Uterus (tissue), 4 donors: Measurements from ENCODE around the gene DIAPH3. TPM values are rescaled to one million over a fixed set of nuclear protein-coding genes. Genes with fewer than 3 reads are reported as not detected.

Experiments used
- DNase-seq, 2 donors: peaks; one replicate each; pipeline ENCODE4 v3.0.0-alpha.2; 2019 to 2020
- H3K27ac ChIP-seq, 2 donors: fragments of 200-600 bp; sonication (generic); 1 replicate in 1 of 2; 2 replicates in 1 of 2; pipeline ENCODE4 v1.5.1; 2016 to 2018
- H3K27me3 ChIP-seq, 2 donors: fragments of 200-600 bp; sonication (generic); one replicate each; pipeline ENCODE4 v1.5.1; 2018 to 2019; ENCODE audit warnings: control low read depth in 1 of 2
- H3K36me3 ChIP-seq, 2 donors: fragments of 200-600 bp; sonication (generic); one replicate each; pipeline ENCODE4 v1.5.1; 2019; ENCODE audit warnings: control low read depth in 1 of 2
- H3K4me1 ChIP-seq, 2 donors: fragments of 200-600 bp; sonication (generic); one replicate each; pipeline ENCODE4 v1.5.1; 2018 to 2019; ENCODE audit warnings: control low read depth in 1 of 2
- H3K4me3 ChIP-seq, 2 donors: fragments of 200-600 bp; sonication (generic); 1 replicate in 1 of 2; 2 replicates in 1 of 2; pipeline ENCODE4 v1.5.1; 2018 to 2019; ENCODE audit warnings: mild to moderate bottlenecking in 1 of 2
- H3K9me3 ChIP-seq, 2 donors: fragments of 200-600 bp; sonication (generic); one replicate each; pipeline ENCODE4 v1.5.1; 2019; ENCODE audit warnings: control low read depth in 1 of 2
- CTCF ChIP-seq, 4 experiments: fragments of 200-600 bp in 2 of 4; fragments of 450-650 bp in 2 of 4; sonication (generic) in 2 of 4; IDR thresholded peaks; one replicate each; pipeline ENCODE4 v1.5.1; 2016 to 2019; ENCODE audit warnings: antibody characterized with exemption in 4 of 4, mild to moderate bottlenecking in 2 of 4, moderate library complexity in 1 of 4
- POLR2A ChIP-seq, 2 donors: fragments of 450-650 bp; IDR thresholded peaks; one replicate each; pipeline ENCODE4 v1.6.1; 2016; ENCODE audit warnings: antibody characterized with exemption in 2 of 2, mild to moderate bottlenecking in 1 of 2, moderate library complexity in 1 of 2
- intact Hi-C: fragments of 100-400 bp; cut with DNase I; formaldehyde crosslinking; loops from one replicate; pipeline ENCODE4 v1.15.1; 2023; ENCODE audit warnings: low total_unique reads
- total RNA-seq, 4 donors: library from RNA; depleted of rRNA in 3 of 4; stranded (reverse); fragments of >200 nt in 3 of 4; gene quantifications; one replicate each; pipeline versions ENCODE4 v1.1.0 to v1.2.4, GENCODE V29; 2014 to 2023
- donor health status: DM: yes; HTN: yes; CAD: no.

Gene DIAPH3
- total RNA-seq, 4 donors from 2014 or later: 11.4 TPM; not detected in 3

- TF ChIP-seq POLR2A (IDR thresholded peaks at IDR 0.05) (no peak), CTCF (IDR thresholded peaks at IDR 0.05) (no peak)
- Histone ChIP-seq H3K36me3 (no peaks in the 10 kb centered on the region), H3K9me3 (no peaks in the 10 kb centered on the region), H3K27me3 (no peaks in the 10 kb centered on the region), H3K4me1 (no peaks in the 10 kb centered on the region), H3K27ac (no peak overlapping the region), H3K4me3 (no peak overlapping the region)
- DNase-seq: no peak
- intact Hi-C loops: no loop called here
Measured at GRCh38 chr13:60152114-60152513, 11.6 kb downstream of the DIAPH3 start.

- TF ChIP-seq CTCF (IDR thresholded peaks at IDR 0.05) (no peak), POLR2A (IDR thresholded peaks at IDR 0.05) (no peak)
Measured at GRCh38 chr13:60150538-60150937, 13.2 kb downstream of the DIAPH3 start.

GRCh38 chr13:60148918-60149317 is 14.8 kb downstream of the DIAPH3 start:
- no peaks in the 10 kb centered on the region for H3K36me3 ChIP-seq
- intact Hi-C loops: no loop called here
- no peak for TF ChIP-seq POLR2A (IDR thresholded peaks at IDR 0.05)
- TF ChIP-seq CTCF (IDR thresholded peaks at IDR 0.05): no peak
- no peak for DNase-seq
- H3K27ac ChIP-seq: no peak overlapping the region
- no peaks in the 10 kb centered on the region for H3K9me3 ChIP-seq
- no peak overlapping the region for H3K4me3 ChIP-seq
- H3K27me3 ChIP-seq: no peaks in the 10 kb centered on the region
- no peaks in the 10 kb centered on the region for H3K4me1 ChIP-seq

More at GRCh38 chr13:60150538-60150937, 13.2 kb downstream of the DIAPH3 start:
- Histone ChIP-seq H3K27me3 (no peaks in the 10 kb centered on the region), H3K36me3 (no peaks in the 10 kb centered on the region), H3K4me3 (no peak overlapping the region), H3K4me1 (no peaks in the 10 kb centered on the region), H3K9me3 (no peaks in the 10 kb centered on the region), H3K27ac (no peak overlapping the region)
- DNase-seq: no peak
- intact Hi-C loops: no loop called here

GRCh38 chr13:60147361-60147760 is 16.4 kb downstream of the DIAPH3 start:
- intact Hi-C loops: no loop called here
- H3K4me3 ChIP-seq: no peak overlapping the region
- no peaks in the 10 kb centered on the region for H3K27me3 ChIP-seq
- H3K36me3 ChIP-seq: no peaks in the 10 kb centered on the region
- no peaks in the 10 kb centered on the region for H3K9me3 ChIP-seq
- DNase-seq: no peak
- H3K4me1 ChIP-seq: no peaks in the 10 kb centered on the region
- H3K27ac ChIP-seq: no peak overlapping the region
- no peak for TF ChIP-seq CTCF (IDR thresholded peaks at IDR 0.05)
- no peak for TF ChIP-seq POLR2A (IDR thresholded peaks at IDR 0.05)

GRCh38 chr13:60146471-60146870 is 17.3 kb downstream of the DIAPH3 start:
- H3K4me1 ChIP-seq: no peaks in the 10 kb centered on the region
- H3K4me3 ChIP-seq: no peak overlapping the region
- H3K36me3 ChIP-seq: no peaks in the 10 kb centered on the region
- H3K27ac ChIP-seq: no peak overlapping the region
- DNase-seq: no peak
- no peak for TF ChIP-seq CTCF (IDR thresholded peaks at IDR 0.05)
- TF ChIP-seq POLR2A (IDR thresholded peaks at IDR 0.05): no peak
- H3K9me3 ChIP-seq: no peaks in the 10 kb centered on the region
- no peaks in the 10 kb centered on the region for H3K27me3 ChIP-seq
- intact Hi-C loops: no loop called here
